ENCODE data around the gene NELL1.

GRCh38 chr11:20731676-20732215, 62.4 kb downstream of the NELL1 start:
- TF ChIP-seq, protein P1, sequence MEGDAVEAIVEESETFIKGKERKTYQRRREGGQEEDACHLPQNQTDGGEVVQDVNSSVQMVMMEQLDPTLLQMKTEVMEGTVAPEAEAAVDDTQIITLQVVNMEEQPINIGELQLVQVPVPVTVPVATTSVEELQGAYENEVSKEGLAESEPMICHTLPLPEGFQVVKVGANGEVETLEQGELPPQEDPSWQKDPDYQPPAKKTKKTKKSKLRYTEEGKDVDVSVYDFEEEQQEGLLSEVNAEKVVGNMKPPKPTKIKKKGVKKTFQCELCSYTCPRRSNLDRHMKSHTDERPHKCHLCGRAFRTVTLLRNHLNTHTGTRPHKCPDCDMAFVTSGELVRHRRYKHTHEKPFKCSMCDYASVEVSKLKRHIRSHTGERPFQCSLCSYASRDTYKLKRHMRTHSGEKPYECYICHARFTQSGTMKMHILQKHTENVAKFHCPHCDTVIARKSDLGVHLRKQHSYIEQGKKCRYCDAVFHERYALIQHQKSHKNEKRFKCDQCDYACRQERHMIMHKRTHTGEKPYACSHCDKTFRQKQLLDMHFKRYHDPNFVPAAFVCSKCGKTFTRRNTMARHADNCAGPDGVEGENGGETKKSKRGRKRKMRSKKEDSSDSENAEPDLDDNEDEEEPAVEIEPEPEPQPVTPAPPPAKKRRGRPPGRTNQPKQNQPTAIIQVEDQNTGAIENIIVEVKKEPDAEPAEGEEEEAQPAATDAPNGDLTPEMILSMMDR (IDR thresholded peaks at IDR 0.05) = no peak
- TF ChIP-seq POLR2A (IDR thresholded peaks at IDR 0.05) = no peak

Data from body of pancreas (tissue), 4 donors.